HS-5 (cell line): ENCODE data around the gene SMIM45.

Source experiments
- DNase-seq: peaks from one replicate; pipeline ENCODE4 v3.0.0-alpha.2; 2012; ENCODE audit warnings: low read depth

SMIM45 gene

GRCh38 chr22:41969110-41969646, 17.2 kb downstream of the SMIM45 start, which contains the start of gene SEPTIN3:
TSS of gene SEPTIN3 (plus strand) at chr22:41969443. CDS start at chr22:41971493, 2,050 bp downstream.
- no peak for DNase-seq

GRCh38 chr22:41970601-41971000, 18.7 kb downstream of the SMIM45 start:
- no peak for DNase-seq

- DNase-seq: no peak
Observed at GRCh38 chr22:41971431-41971830, 19.5 kb downstream of the SMIM45 start.

GRCh38 chr22:41974691-41975290, 22.8 kb downstream of the SMIM45 start:
- DNase-seq: no peak

- DNase-seq: no peak
Observed at GRCh38 chr22:41975299-41976069, 23.5 kb downstream of the SMIM45 start.

- no peak for DNase-seq
Observed at GRCh38 chr22:41976070-41976901, 24.3 kb downstream of the SMIM45 start.

GRCh38 chr22:41976961-41977566, 25.1 kb downstream of the SMIM45 start:
- no peak for DNase-seq

GRCh38 chr22:41978732-41979131, 26.8 kb downstream of the SMIM45 start:
- no peak for DNase-seq

- no peak for DNase-seq
Observed at GRCh38 chr22:41979423-41980250, 27.7 kb downstream of the SMIM45 start.

GRCh38 chr22:41982865-41983264, 30.9 kb downstream of the SMIM45 start:
- no peak for DNase-seq

- DNase-seq: no peak
Observed at GRCh38 chr22:41983513-41984405, 31.8 kb downstream of the SMIM45 start.

GRCh38 chr22:41987276-41987675, 35.3 kb downstream of the SMIM45 start:
- no peak for DNase-seq

GRCh38 chr22:41989246-41989645, 37.3 kb downstream of the SMIM45 start:
- no peak for DNase-seq

- no peak for DNase-seq
Observed at GRCh38 chr22:41991111-41991510, 39.2 kb downstream of the SMIM45 start.

GRCh38 chr22:41992496-41992895, 40.5 kb downstream of the SMIM45 start:
- no peak for DNase-seq

GRCh38 chr22:41995211-41995610, 43.3 kb downstream of the SMIM45 start:
- no peak for DNase-seq

- DNase-seq: no peak
Observed at GRCh38 chr22:41996826-41997225, 44.9 kb downstream of the SMIM45 start.

GRCh38 chr22:41998361-41999261, 46.7 kb downstream of the SMIM45 start, which contains the start of gene WBP2NL:
TSS of gene WBP2NL (plus strand) at chr22:41998788. CDS start at chr22:41998819, 31 bp downstream.
- DNase-seq: peak; percentile 50

GRCh38 chr22:42000466-42000865, 48.5 kb downstream of the SMIM45 start:
- DNase-seq: no peak
